Astrocyte (in vitro differentiated cells and primary cell): Measurements from ENCODE around the gene NTSR1. TPM values are rescaled to one million over a fixed set of nuclear protein-coding genes. Genes with fewer than 3 reads are reported as not detected.

Source experiments
- DNase-seq: peaks from one replicate; pipeline ENCODE4 v3.0.0-alpha.2; 2010; ENCODE audit warnings: low read depth
- FAIRE-seq: peaks from 2 replicates; lab custom pipeline; 2011; peaks lifted over from hg19 to GRCh38; lab: Jason Lieb, UNC
- H2AFZ ChIP-seq: 2 replicates; pipeline ENCODE4 v1.6.0; 2012; ENCODE audit warnings: low read depth, low read length, inconsistent platforms
- H3K27ac ChIP-seq: 2 replicates; pipeline ENCODE4 v1.5.1; 2011; ENCODE audit warnings: low read depth, low read length, inconsistent platforms
- H3K27me3 ChIP-seq: 2 replicates; pipeline ENCODE4 v1.6.0; 2011; ENCODE audit warnings: low read length, inconsistent platforms; ENCODE audit not compliant: insufficient read depth
- H3K36me3 ChIP-seq: 2 replicates; pipeline ENCODE4 v1.5.1; 2011; ENCODE audit warnings: low read length, inconsistent platforms; ENCODE audit not compliant: insufficient read depth
- H3K4me1 ChIP-seq: 2 replicates; pipeline ENCODE4 v1.5.1; 2011; ENCODE audit warnings: low read length, inconsistent platforms; ENCODE audit not compliant: insufficient read depth
- H3K4me2 ChIP-seq: 2 replicates; pipeline ENCODE4 v1.6.0; 2012; ENCODE audit warnings: low read length, inconsistent platforms
- H3K4me3 ChIP-seq: 2 replicates; pipeline ENCODE4 v1.5.1; 2011; ENCODE audit warnings: low read depth, mild to moderate bottlenecking, low read length, inconsistent platforms; ENCODE audit not compliant: insufficient read depth
- H3K79me2 ChIP-seq: 2 replicates; pipeline ENCODE4 v1.6.0; 2012; ENCODE audit warnings: mild to moderate bottlenecking, low read length, inconsistent platforms; ENCODE audit not compliant: insufficient read depth
- H3K9ac ChIP-seq: 2 replicates; pipeline ENCODE4 v1.6.0; 2012; ENCODE audit warnings: mild to moderate bottlenecking, low read length, inconsistent platforms
- H3K9me3 ChIP-seq: 2 replicates; pipeline ENCODE4 v1.5.1; 2012; ENCODE audit warnings: low read depth, mild to moderate bottlenecking, low read length, inconsistent platforms; ENCODE audit not compliant: insufficient read depth
- H4K20me1 ChIP-seq: 2 replicates; pipeline ENCODE4 v1.6.0; 2012; ENCODE audit warnings: low read length, inconsistent platforms; ENCODE audit not compliant: insufficient read depth
- H3K27ac Mint-ChIP-seq: one replicate; pipeline ENCODE4 v1.8.0; 2021; ENCODE audit warnings: mild to moderate bottlenecking, mixed read lengths; ENCODE audit not compliant: unreplicated experiment
- H3K27me3 Mint-ChIP-seq: one replicate; pipeline ENCODE4 v1.8.0; 2021; ENCODE audit warnings: low read depth, mixed read lengths; ENCODE audit not compliant: unreplicated experiment
- H3K36me3 Mint-ChIP-seq: one replicate; pipeline ENCODE4 v1.8.0; 2021; ENCODE audit warnings: low read depth, mixed read lengths; ENCODE audit not compliant: unreplicated experiment
- H3K4me1 Mint-ChIP-seq: one replicate; pipeline ENCODE4 v1.8.0; 2021; ENCODE audit warnings: low read depth, mixed read lengths; ENCODE audit not compliant: unreplicated experiment
- H3K4me3 Mint-ChIP-seq: one replicate; pipeline ENCODE4 v1.8.0; 2021; ENCODE audit warnings: mild to moderate bottlenecking, moderate library complexity, mixed read lengths; ENCODE audit not compliant: unreplicated experiment
- H3K9me3 Mint-ChIP-seq: one replicate; pipeline ENCODE4 v1.8.0; 2021; ENCODE audit warnings: mild to moderate bottlenecking, mixed read lengths; ENCODE audit not compliant: unreplicated experiment
- CTCF ChIP-seq: IDR thresholded peaks from 2 replicates; pipeline ENCODE4 v1.5.1; 2011; ENCODE audit warnings: low read depth, mild to moderate bottlenecking, inconsistent platforms, low read length, moderate library complexity; ENCODE audit not compliant: insufficient read depth
- EZH2 ChIP-seq: IDR thresholded peaks from 2 replicates; pipeline ENCODE4 v1.6.1; 2012; ENCODE audit warnings: mild to moderate bottlenecking, low read length, inconsistent platforms; ENCODE audit not compliant: insufficient read depth
- total RNA-seq: library from RNA; stranded (reverse); gene quantifications from 2 replicates; pipeline ENCODE4 v1.2.1, GENCODE V29; 2021

NTSR1 gene
- total RNA-seq, 1 donor from 2014 or later: 0.16 TPM

DNA sequence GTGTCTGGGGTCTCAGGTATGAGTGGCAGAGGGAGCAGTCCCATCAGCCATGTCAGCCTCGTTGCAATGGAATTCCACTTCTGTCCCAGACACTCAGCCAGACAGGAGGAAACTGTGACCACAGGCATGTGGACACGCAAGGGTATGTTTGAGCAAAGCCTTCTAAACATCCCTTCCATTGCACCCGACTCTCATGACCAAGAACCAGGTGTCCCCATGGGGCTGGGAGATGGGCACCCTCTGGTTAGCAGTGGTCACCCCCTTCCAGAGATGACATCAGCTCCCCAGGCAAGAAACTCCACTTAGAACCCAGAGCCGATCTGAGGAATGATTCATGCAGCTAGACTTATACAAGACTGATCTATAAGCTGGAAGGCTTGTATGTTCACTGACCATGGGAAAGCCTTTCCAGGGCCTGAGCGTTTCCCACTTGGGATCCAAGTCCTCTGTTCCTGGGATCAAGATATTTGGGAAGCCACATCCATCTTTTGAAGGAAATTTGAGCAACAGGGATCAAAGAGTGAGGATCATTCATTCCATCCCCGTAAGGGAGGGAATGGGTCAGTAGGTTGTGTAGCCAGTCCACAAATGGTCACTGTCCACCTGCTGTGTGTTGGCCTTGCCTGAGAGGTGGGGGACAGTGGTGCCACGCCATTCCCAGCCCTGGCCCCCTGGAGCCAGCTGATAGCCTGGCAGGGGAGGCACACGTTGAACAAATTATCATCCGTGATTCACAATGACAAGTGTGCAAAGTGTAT is 83.7 kb downstream of the NTSR1 start:
- peak overlapping the region; percentile 12 for H2AFZ ChIP-seq
- peaks cover 4% of the 10 kb centered on the region for H4K20me1 ChIP-seq
- peak overlapping the region; percentile 7 for H3K9ac ChIP-seq
- peak; percentile 63 for DNase-seq
- H3K4me3 ChIP-seq: no peak overlapping the region
- peaks cover 9% of the 10 kb centered on the region for H3K27me3 ChIP-seq
- Mint-ChIP-seq H3K4me1 (peaks cover 21% of the 10 kb centered on the region), H3K9me3 (no peaks in the 10 kb centered on the region), H3K27ac (peak overlapping the region; percentile 99), H3K4me3 (peak overlapping the region; percentile 80), H3K36me3 (peaks cover 4% of the 10 kb centered on the region), H3K27me3 (peaks cover 16% of the 10 kb centered on the region)
- H3K79me2 ChIP-seq: peaks cover 5% of the 10 kb centered on the region
- no peak for FAIRE-seq
- no peak overlapping the region for H3K27ac ChIP-seq
- H3K36me3 ChIP-seq: no peaks in the 10 kb centered on the region
- H3K4me2 ChIP-seq: peak overlapping the region; percentile 63
- TF ChIP-seq CTCF: no peak
- no peak for TF ChIP-seq EZH2
- peaks cover 37% of the 10 kb centered on the region for H3K4me1 ChIP-seq
- no peaks in the 10 kb centered on the region for H3K9me3 ChIP-seq

GRCh38 chr20:62792940-62793756 is 84.5 kb downstream of the NTSR1 start:
- TF ChIP-seq EZH2: no peak
- no peak for TF ChIP-seq CTCF
- Histone ChIP-seq H3K4me3 (no peak overlapping the region), H3K79me2 (peaks cover 13% of the 10 kb centered on the region), H3K9ac (peak overlapping the region; percentile 70), H3K27ac (no peak overlapping the region), H3K27me3 (peaks cover 4% of the 10 kb centered on the region), H3K9me3 (no peaks in the 10 kb centered on the region), H4K20me1 (peaks cover 12% of the 10 kb centered on the region), H3K4me1 (peaks cover 42% of the 10 kb centered on the region), H2AFZ (no peak overlapping the region), H3K36me3 (no peaks in the 10 kb centered on the region), H3K4me2 (peak overlapping the region; percentile 89)
- Mint-ChIP-seq H3K4me1 (peaks cover 27% of the 10 kb centered on the region), H3K36me3 (peaks cover 6% of the 10 kb centered on the region), H3K27ac (peak overlapping the region; percentile 99), H3K9me3 (no peaks in the 10 kb centered on the region), H3K4me3 (peak overlapping the region; percentile 77), H3K27me3 (peaks cover 9% of the 10 kb centered on the region)
- no peak for DNase-seq
- FAIRE-seq: no peak
